CD14-positive monocyte (primary cell): ENCODE results near the gene GASK1B. TPM values are rescaled to one million over a fixed set of nuclear protein-coding genes. Genes with fewer than 3 reads are reported as not detected.

Source experiments
- DNase-seq, 3 donors: peaks; one replicate each; pipeline ENCODE4 v3.0.0-alpha.2; 2011 to 2022
- H2AFZ ChIP-seq: 2 replicates; pipeline ENCODE4 v1.6.0; 2012; ENCODE audit warnings: mild to moderate bottlenecking, low read depth, low read length, inconsistent platforms; ENCODE audit not compliant: insufficient read depth, poor library complexity, severe bottlenecking
- H3K27ac ChIP-seq, 2 donors: 1 replicate in 1 of 2; 2 replicates in 1 of 2; pipeline ENCODE4 v1.5.1; 2012 to 2013; ENCODE audit warnings: low read length in 2 of 2, control low read depth in 1 of 2, inconsistent platforms in 1 of 2, low read depth in 1 of 2, mild to moderate bottlenecking in 1 of 2
- H3K27me3 ChIP-seq, 2 donors: one replicate each; pipeline versions ENCODE4 v1.6.0 to v1.6.1; 2011 to 2013; ENCODE audit warnings: low read length in 2 of 2; ENCODE audit not compliant: control insufficient read depth in 2 of 2, insufficient read depth in 2 of 2
- H3K36me3 ChIP-seq, 2 donors: replicated peaks in 1 of 2; 1 replicate in 1 of 2; 2 replicates in 1 of 2; pipeline versions ENCODE4 v1.5.1 to v1.6.1; 2012 to 2013; ENCODE audit warnings: low read length in 2 of 2, control low read depth in 1 of 2, inconsistent platforms in 1 of 2, mild to moderate bottlenecking in 1 of 2; ENCODE audit not compliant: insufficient read depth in 2 of 2, control insufficient read depth in 1 of 2
- H3K4me1 ChIP-seq, 2 donors: 1 replicate in 1 of 2; 2 replicates in 1 of 2; pipeline versions ENCODE4 v1.5.1 to v1.6.1; 2012 to 2013; ENCODE audit warnings: low read length in 2 of 2, control low read depth in 1 of 2, inconsistent platforms in 1 of 2, mild to moderate bottlenecking in 1 of 2, moderate library complexity in 1 of 2; ENCODE audit not compliant: insufficient read depth in 2 of 2, control insufficient read depth in 1 of 2
- H3K4me2 ChIP-seq: replicated peaks from 2 replicates; pipeline ENCODE3; 2012; ENCODE audit warnings: low read length, moderate library complexity, mild to moderate bottlenecking; ENCODE audit not compliant: poor library complexity, severe bottlenecking; ENCODE audit errors: extremely low read depth
- H3K4me3 ChIP-seq, 3 experiments: fragments of 200-600 bp in 1 of 3; sonication (generic) in 1 of 3; replicated peaks in 1 of 3; 1 replicate in 2 of 3; 2 replicates in 1 of 3; pipeline ENCODE4 v1.5.1; 2011 to 2013; ENCODE audit warnings: low read length in 3 of 3, mild to moderate bottlenecking in 3 of 3, control low read depth in 2 of 3, low read depth in 2 of 3, inconsistent platforms in 1 of 3, moderate library complexity in 1 of 3
- H3K79me2 ChIP-seq: 2 replicates; pipeline ENCODE4 v1.6.0; 2012; ENCODE audit warnings: mild to moderate bottlenecking, control low read depth, inconsistent platforms, low read length, moderate library complexity; ENCODE audit not compliant: insufficient read depth
- H3K9ac ChIP-seq: 2 replicates; pipeline ENCODE4 v1.6.0; 2017; ENCODE audit warnings: low read length, mild to moderate bottlenecking; ENCODE audit not compliant: insufficient read depth, poor library complexity, severe bottlenecking
- H3K9me3 ChIP-seq, 2 donors: replicated peaks in 1 of 2; 1 replicate in 1 of 2; 2 replicates in 1 of 2; pipeline versions ENCODE4 v1.5.1 to v1.6.1; 2012 to 2013; ENCODE audit warnings: low read length in 2 of 2, control low read depth in 1 of 2; ENCODE audit not compliant: control insufficient read depth in 1 of 2, insufficient read depth in 1 of 2
- H4K20me1 ChIP-seq: 2 replicates; pipeline ENCODE4 v1.6.0; 2012; ENCODE audit warnings: mild to moderate bottlenecking, low read length, control low read depth, moderate library complexity; ENCODE audit not compliant: insufficient read depth
- H3K27ac Mint-ChIP-seq, 7 donors: one replicate each; pipeline ENCODE4 v1.8.0; 2020; ENCODE audit warnings: mild to moderate bottlenecking in 7 of 7, mixed read lengths in 7 of 7, moderate library complexity in 6 of 7, inconsistent platforms in 2 of 7
- H3K27me3 Mint-ChIP-seq, 3 donors: one replicate each; pipeline ENCODE4 v1.8.0; 2021 to 2022; ENCODE audit warnings: low read depth in 3 of 3, mild to moderate bottlenecking in 3 of 3, mixed read lengths in 3 of 3, moderate library complexity in 3 of 3, inconsistent platforms in 1 of 3
- H3K36me3 Mint-ChIP-seq, 2 donors: one replicate each; pipeline ENCODE4 v1.8.0; 2020; ENCODE audit warnings: mixed read lengths in 2 of 2, inconsistent platforms in 1 of 2, mild to moderate bottlenecking in 1 of 2
- H3K4me1 Mint-ChIP-seq: one replicate; pipeline ENCODE4 v1.8.0; 2020; ENCODE audit warnings: mild to moderate bottlenecking, mixed read lengths
- H3K4me3 Mint-ChIP-seq, 2 donors: one replicate each; pipeline ENCODE4 v1.8.0; 2020; ENCODE audit warnings: mild to moderate bottlenecking in 2 of 2, mixed read lengths in 2 of 2, moderate library complexity in 1 of 2
- H3K9me3 Mint-ChIP-seq, 7 donors: one replicate each; pipeline ENCODE4 v1.8.0; 2020 to 2022; ENCODE audit warnings: mixed read lengths in 7 of 7, mild to moderate bottlenecking in 6 of 7, moderate library complexity in 6 of 7, inconsistent platforms in 2 of 7
- CTCF ChIP-seq: fragments of 200-600 bp; IDR thresholded peaks from one replicate; pipeline ENCODE4 v1.8.0; 2022; ENCODE audit warnings: antibody characterized with exemption, mild to moderate bottlenecking
- WGBS: methylation state at CpG from one replicate; pipeline ENCODE4 v1.1.5; 2013; ENCODE audit warnings: missing lambda C conversion rate; ENCODE audit not compliant: insufficient coverage; 5-methylcytosine and 5-hydroxymethylcytosine counted together
- intact Hi-C, 2 donors: fragments of 100-400 bp; cut with micrococcal nuclease; formaldehyde crosslinking; loops; one replicate each; pipeline versions ENCODE4 v1.15.0 to v1.15.1; 2023
- polyA plus RNA-seq, 3 donors: library from polyadenylated mRNA; depleted of rRNA in 1 of 3; unstranded in 2 of 3; stranded (reverse) in 1 of 3; fragments of 300-500 nt in 2 of 3; fragments of >200 nt in 1 of 3; fragmentation: Illumina TruSeq in 2 of 3; gene quantifications; 1 replicate in 2 of 3; 2 replicates in 1 of 3; pipeline ENCODE4 v1.2.3, GENCODE V29; 2012 to 2021

Gene GASK1B
- polyA plus RNA-seq, 3 donors, result 34.4 to 106 (median 82.2) TPM

- Histone ChIP-seq H3K4me2 (peak overlapping the region; percentile 92), H3K4me3 (peak overlapping the region; percentile 66 to 98 (median 68)), H3K36me3 (peaks cover 0 to 2% of the 10 kb centered on the region in 2 donors), H3K9ac (peak overlapping the region; percentile 78), H3K27me3 (no peaks in the 10 kb centered on the region), H2AFZ (peak overlapping the region; percentile 91), H4K20me1 (peaks cover 37% of the 10 kb centered on the region), H3K79me2 (peaks cover 100% of the 10 kb centered on the region), H3K4me1 (peaks cover 61 to 72% of the 10 kb centered on the region in 2 donors), H3K27ac (peak overlapping the region; percentile 66 to 82), H3K9me3 (no peaks in the 10 kb centered on the region)
- peaks cover 0 to 3% (median 0%) of the 10 kb centered on the region in 3 donors for H3K27me3 Mint-ChIP-seq
- intact Hi-C loops, result loop anchor here (5.0 to 10.0 kb wide), 3 partner anchors 37 to 183 kb away; no protein-coding TSS in a partner anchor
- DNase-seq, result peak; percentile 25 to 65 (median 52)
- H3K4me3 Mint-ChIP-seq, result peak overlapping the region; percentile 93 to 98
- H3K36me3 Mint-ChIP-seq, result peaks cover 15 to 34% of the 10 kb centered on the region in 2 donors
- no peaks in the 10 kb centered on the region for H3K9me3 Mint-ChIP-seq
- H3K4me1 Mint-ChIP-seq, result peaks cover 68% of the 10 kb centered on the region
- no peak for TF ChIP-seq CTCF
- 0% methylated on average over 9 of the region's 18 CpGs for WGBS
- H3K27ac Mint-ChIP-seq, result peak overlapping the region; percentile 85 to 95 (median 92)
Observed at GRCh38 chr4:158169931-158170690, 2.7 kb downstream of the GASK1B start.

GRCh38 chr4:158169506-158169905 lies 3.3 kb downstream of the GASK1B start:
- intact Hi-C loops, result loop anchor here in 1 of 2 donors (5.0 to 10.0 kb wide), 2 partner anchors 38 to 175 kb away; no protein-coding TSS in a partner anchor
- peak overlapping the region; percentile 92 for H3K4me2 ChIP-seq
- Mint-ChIP-seq H3K4me3 (peak overlapping the region; percentile 93 to 98), H3K27me3 (peaks cover 0 to 3% (median 0%) of the 10 kb centered on the region in 3 donors), H3K4me1 (peaks cover 68% of the 10 kb centered on the region), H3K36me3 (peaks cover 10 to 36% of the 10 kb centered on the region in 2 donors), H3K9me3 (no peaks in the 10 kb centered on the region), H3K27ac (peak overlapping the region; percentile 70 to 93 (median 88))
- peaks cover 37% of the 10 kb centered on the region for H4K20me1 ChIP-seq
- peaks cover 61 to 72% of the 10 kb centered on the region in 2 donors for H3K4me1 ChIP-seq
- H3K36me3 ChIP-seq, result peaks cover 2 to 5% of the 10 kb centered on the region in 2 donors
- H3K79me2 ChIP-seq, result peaks cover 100% of the 10 kb centered on the region
- no CpG with 5 or more reads among the region's 3 CpGs for WGBS
- DNase-seq, result no peak
- H3K9ac ChIP-seq, result peak overlapping the region; percentile 78
- H3K27me3 ChIP-seq, result no peaks in the 10 kb centered on the region
- H2AFZ ChIP-seq, result peak overlapping the region; percentile 91
- H3K27ac ChIP-seq, result peak overlapping the region in 1 of 2 donors; percentile 82
- TF ChIP-seq CTCF, result no peak
- no peaks in the 10 kb centered on the region for H3K9me3 ChIP-seq
- peak overlapping the region; percentile 66 to 98 (median 68) for H3K4me3 ChIP-seq
